Body of pancreas (tissue), 4 donors: ENCODE results near the gene IREB2.

Experiments
- CTCF ChIP-seq, 7 experiments: fragments of 450-650 bp in 4 of 7; fragments of 200-600 bp in 3 of 7; sonication (generic) in 3 of 7; IDR thresholded peaks; one replicate each; pipeline ENCODE4 v1.5.1; 2016 to 2019; ENCODE audit warnings: antibody characterized with exemption in 7 of 7
- POLR2A ChIP-seq, 3 donors: fragments of 450-650 bp; IDR thresholded peaks; one replicate each; pipeline ENCODE4 v1.6.1; 2016; ENCODE audit warnings: antibody characterized with exemption in 3 of 3, mild to moderate bottlenecking in 2 of 3

- TF ChIP-seq CTCF (IDR thresholded peaks at IDR 0.05) (no peak), POLR2A (IDR thresholded peaks at IDR 0.05) (no peak)
Measured at GRCh38 chr15:78393137-78393536, 44.9 kb upstream of the IREB2 start.
